Hematopoietic multipotent progenitor cell treated with erythropoietin and hydrocortisone succinate and interleukin-3 and kit ligand, for 4 days (in vitro differentiated cells): Measurements from ENCODE around the gene MT1M.
A peak's percentile ranks its signal among the peaks of the same experiment; 100 is the strongest.

Experiments used
- DNase-seq: peaks from one replicate; pipeline ENCODE4 v3.0.0-alpha.2; 2015

The MT1M gene

GRCh38 chr16:56679078-56679730 is 46.7 kb downstream of the MT1M start:
- DNase-seq: no peak

DNA sequence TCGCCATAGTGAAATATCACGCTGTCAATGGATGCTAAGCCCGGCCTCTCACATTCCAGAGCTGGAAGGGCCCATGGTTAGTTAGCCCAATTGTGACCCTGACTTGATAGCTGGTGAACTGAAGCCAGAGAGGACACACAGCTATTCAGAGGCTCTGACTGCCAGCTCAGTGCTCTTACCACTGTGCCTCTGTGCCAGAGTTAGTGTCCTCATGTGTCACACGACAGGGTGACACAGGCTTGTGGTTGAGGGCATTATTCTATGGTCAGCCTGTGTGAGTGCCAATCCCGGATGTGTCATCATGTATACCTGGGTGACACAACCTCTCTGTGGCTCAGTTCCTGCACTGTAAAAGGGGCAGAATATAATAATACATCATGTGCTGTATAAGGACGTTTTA is 47.4 kb downstream of the MT1M start:
- no peak for DNase-seq

GRCh38 chr16:56681939-56682702 is 49.7 kb downstream of the MT1M start, which contains the start of gene MT1X:
Gene MT1X, plus strand, starts transcription at chr16:56682470. Its CDS starts 71 bp downstream, at chr16:56682541.
- DNase-seq: peak; percentile 96

- no peak for DNase-seq
These were observed 50.4 kb downstream of the MT1M start for GRCh38 chr16:56682703-56683397.
